Measurements from ENCODE around the gene PVALEF.

Gene PVALEF

DNA sequence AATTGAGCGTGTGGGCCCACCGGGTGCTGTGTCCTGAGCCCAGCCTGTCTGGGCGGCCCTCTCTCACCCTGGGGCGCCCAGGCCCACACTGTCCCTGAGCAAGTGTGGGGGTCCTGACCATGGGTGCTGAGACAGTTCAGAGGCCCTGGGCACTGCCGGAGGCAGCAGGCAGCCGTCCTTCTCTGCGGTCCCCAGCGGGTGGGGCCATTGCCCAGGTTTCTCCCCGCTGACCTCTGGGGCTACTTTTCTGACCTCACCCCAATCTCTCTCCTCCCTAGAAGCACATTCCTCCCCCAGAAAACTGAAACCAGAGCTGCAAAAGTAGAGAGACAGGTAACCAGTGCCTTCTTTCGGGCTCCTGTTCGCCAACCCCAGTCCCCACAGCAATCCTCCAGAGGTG lies 36.0 kb upstream of the PVALEF start:
- DNase-seq, result no peak

DNA sequence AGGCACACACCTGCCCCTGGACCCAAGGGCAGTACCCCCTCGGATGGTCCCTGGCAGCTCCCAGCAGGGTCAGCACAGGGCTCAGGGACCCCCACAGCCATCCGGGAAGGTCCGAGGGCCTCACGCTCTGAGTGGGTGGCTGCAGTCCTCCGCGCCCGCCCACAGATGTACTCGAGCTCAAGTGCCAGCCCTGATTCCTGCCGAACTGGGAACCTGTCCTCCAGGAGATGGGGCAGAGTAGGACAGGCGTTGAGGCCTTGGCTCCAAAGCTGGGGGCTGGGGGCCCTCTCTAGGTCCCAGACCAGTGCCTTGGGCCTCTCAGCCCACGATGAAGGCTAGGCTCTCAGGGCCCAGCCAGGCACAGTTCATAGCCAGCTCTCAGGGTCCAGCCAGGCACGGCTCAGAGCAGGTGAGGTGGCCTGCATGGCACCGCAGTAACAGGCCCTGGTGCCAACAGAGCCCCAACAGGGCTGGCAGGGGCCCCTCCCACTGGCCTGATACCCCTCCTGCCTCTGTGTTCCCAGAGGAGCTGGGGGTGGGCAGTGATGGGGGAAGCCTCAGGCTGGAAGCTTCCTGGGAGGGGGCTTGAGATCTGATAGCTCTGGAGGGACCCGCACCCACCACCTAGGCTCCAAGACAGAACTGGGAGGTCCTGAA lies 35.5 kb upstream of the PVALEF start:
- DNase-seq, result no peak

DNA sequence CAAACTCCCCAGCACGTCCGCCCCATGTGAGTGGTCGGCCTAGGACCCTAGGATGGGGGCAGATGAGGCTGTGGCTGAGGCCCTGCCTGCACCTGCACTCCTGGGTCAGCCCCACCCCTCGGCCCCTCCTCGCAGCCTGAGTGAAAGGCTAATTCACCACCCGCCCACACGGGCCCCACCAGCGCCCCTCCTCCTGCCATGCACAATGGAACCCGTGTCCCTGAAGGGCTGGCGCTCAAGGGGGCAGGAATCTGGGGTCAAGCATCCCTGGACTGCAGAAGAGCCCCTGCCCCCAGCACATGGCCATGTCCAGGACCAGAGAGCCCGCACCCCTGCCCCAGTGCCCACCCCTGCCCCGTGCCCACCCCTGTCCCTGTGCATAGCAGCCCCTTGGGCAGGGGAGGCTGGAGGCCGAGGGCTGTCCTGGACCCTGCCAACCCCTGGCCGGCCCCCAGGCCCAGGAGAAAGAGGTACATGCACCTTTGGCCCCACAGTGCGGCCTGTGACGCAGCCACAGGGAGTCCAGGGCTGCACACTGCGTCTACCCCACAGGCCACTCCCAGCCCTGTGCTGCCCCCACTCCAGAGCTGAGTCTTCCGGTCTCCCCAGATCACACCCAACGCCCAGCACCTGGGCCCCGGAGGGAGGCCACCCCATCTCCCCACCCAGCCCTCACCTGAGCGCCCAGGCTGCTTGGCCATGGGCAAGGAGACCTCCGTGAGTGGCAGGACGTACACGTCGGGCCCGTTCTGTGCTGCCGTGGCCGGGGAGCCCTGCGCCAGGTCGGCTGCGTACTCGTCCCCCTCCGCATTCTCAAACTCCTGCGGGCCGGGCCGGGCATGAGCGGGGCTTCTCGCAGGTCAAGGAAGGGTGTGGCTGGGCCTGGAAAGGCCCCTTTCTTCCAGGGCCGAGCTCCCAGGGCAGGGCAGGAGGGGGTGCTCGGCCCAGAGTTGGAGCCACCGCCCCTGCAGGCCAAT lies 34.6 kb upstream of the PVALEF start:
- no peak for DNase-seq

GRCh38 chr17:81131486-81132196 lies 33.7 kb upstream of the PVALEF start:
- no peak for DNase-seq

DNA sequence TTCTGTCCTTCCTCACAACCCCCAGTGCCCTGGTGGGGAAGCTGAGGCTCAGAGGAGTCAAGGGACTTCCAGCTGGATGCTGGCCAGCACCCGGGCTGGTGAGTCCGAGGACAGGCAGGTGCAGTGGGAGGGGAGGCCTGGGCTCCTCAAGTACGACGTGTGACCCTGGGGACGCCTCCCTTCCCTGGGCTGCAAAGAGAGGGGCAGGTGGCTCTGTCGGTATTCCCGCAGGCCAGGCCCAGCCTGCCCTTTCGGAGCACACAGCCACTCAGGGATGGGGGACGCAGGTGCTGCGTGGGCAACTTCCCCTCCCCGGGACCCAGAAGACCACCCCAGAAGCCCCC lies 33.1 kb upstream of the PVALEF start:
- DNase-seq, result no peak

GRCh38 chr17:81132770-81133723 lies 32.3 kb upstream of the PVALEF start:
- DNase-seq, result no peak

DNA sequence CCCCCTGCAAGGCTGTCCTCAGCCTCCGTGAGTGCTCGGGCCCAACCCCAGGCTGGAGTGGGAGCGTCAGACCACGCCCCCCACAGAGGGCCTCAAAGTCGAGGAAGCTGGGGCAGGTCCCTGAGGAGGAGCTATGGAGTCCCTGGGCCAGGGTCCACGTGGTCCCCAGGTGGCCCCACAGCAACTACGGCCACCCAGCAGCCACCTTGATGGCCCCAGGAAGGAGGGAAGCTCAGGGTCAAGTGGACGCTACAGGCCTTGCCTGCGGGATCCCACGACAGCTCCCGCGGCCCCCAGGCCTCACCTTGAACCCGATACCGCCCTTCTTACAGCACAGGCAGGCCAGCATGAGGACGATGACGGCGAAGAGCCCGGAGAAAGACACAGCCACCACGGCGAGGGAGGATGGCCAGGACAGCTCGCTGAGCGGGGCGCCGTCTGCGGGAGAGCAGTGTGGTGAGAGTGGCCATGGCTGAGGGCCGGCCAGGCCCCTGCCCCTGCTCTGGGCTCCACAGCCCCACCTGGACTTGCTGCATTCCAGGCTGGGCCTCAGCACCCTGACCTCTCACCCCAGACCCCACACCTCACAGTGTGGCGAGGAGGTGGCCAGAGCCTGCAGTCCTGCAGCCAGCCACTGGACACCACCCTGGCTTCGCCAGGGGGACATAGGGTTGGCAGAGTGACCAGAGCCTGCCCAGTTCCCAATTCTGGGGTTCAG lies 31.1 kb upstream of the PVALEF start:
- no peak for DNase-seq

GRCh38 chr17:81135505-81136278 lies 29.6 kb upstream of the PVALEF start:
- no peak for DNase-seq

GRCh38 chr17:81136366-81136765 lies 28.9 kb upstream of the PVALEF start:
- no peak for DNase-seq

DNA sequence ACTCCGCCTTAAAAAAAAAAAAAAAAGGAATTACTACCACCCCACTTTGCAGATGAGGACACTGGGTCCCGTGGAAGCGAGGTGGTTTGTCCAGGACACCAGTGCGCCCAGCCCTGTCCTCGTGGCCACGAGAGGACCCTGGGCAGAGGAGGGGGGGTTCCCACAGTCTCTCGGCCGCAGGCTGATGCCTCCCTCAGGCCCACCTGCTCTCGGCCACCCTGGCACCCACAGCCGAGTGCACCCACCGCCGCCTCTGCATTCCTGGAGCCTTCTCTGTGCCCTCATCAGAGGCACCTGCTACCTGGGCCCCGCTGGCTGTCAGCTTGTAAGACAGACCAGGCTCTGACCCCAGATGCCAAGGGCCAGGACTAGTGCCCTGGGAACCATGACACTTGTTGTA lies 28.1 kb upstream of the PVALEF start:
- no peak for DNase-seq

- DNase-seq, result no peak
Measured at GRCh38 chr17:81138083-81138482, 27.2 kb upstream of the PVALEF start.

DNA sequence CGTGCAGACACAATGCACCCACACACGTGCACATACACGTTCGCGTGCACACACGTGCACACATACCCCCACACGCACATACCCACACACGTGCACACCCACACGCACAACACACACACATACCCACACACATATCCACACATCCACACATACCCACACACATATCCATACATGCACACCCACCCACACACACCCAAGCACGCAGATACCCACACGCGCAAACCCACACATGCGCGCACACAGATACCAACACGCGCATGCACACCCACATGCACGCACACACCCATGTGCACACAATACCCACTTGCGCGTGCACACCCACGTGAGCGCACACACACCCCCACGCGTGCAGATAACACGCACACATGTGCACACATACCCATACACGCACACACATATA lies 26.8 kb upstream of the PVALEF start:
- DNase-seq, result no peak

DNA sequence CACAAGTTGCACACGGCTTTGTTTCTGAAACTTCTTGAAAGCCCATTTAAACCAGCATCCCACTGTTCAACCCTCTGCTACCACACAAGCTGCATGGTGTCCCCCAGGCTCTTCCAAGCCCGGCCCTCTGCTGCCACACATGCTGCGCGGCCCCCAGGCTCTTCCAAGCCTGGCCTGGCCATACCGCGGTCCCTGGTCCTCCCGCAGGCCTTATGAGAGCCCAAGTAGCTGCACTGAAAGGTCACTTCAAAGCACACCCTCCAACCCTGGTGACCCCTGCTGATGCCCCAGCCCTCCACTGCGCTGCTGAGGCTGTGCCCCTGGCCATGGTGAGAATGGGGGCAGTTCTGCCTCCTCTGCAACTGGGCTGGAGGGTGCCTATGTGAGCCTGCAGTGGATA lies 25.9 kb upstream of the PVALEF start:
- DNase-seq, result no peak

- no peak for DNase-seq
Measured at GRCh38 chr17:81140018-81140417, 25.3 kb upstream of the PVALEF start.

GRCh38 chr17:81140695-81141094 lies 24.6 kb upstream of the PVALEF start:
- no peak for DNase-seq

GRCh38 chr17:81142301-81143199 lies 22.8 kb upstream of the PVALEF start:
- DNase-seq, result peak in 1 of 2 experiments; percentile 61

- DNase-seq, result no peak
Measured at GRCh38 chr17:81143200-81143527, 22.1 kb upstream of the PVALEF start.

GRCh38 chr17:81143717-81144422 lies 21.4 kb upstream of the PVALEF start:
- no peak for DNase-seq

- no peak for DNase-seq
Measured at GRCh38 chr17:81144423-81144781, 20.9 kb upstream of the PVALEF start.

All from SW 1271 (cell line).